Measurements from ENCODE around the gene WDR75. TPM values are rescaled to one million over a fixed set of nuclear protein-coding genes. Genes with fewer than 3 reads are reported as not detected.

WDR75 gene
- total and polyA plus RNA-seq, 2 of the 13 experiments (the other 11 are each of a cell fraction or from before 2014, with no cell fraction given) = 63.0 to 74.1 TPM

- no peak for TF ChIP-seq LRRFIP1 (CRISPR knock-in tag; conservative IDR thresholded peaks at IDR 0.05)
- no peak for TF ChIP-seq ZNF337 (CRISPR knock-in tag; IDR thresholded peaks at IDR 0.05; ENCODE audit: borderline replicate concordance, low read depth)
- no peak for TF ChIP-seq ZFX (CRISPR knock-in tag; IDR thresholded peaks at IDR 0.05; ENCODE audit: low read depth)
- TF ChIP-seq, protein P1, sequence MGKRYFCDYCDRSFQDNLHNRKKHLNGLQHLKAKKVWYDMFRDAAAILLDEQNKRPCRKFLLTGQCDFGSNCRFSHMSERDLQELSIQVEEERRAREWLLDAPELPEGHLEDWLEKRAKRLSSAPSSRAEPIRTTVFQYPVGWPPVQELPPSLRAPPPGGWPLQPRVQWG (CRISPR knock-in tag; IDR thresholded peaks at IDR 0.05; ENCODE audit: borderline replicate concordance, low read depth) = no peak
- no peak for TF ChIP-seq MTERF4 (CRISPR knock-in tag; IDR thresholded peaks at IDR 0.05)
- peak; percentile 83 for TF ChIP-seq STAG1 (CRISPR knock-in tag; IDR thresholded peaks at IDR 0.05)
- TF ChIP-seq CTCF (CRISPR knock-in tag; IDR thresholded peaks at IDR 0.05) = peak; percentile 61
Measured at GRCh38 chr2:189466656-189467055, 25.4 kb downstream of the WDR75 start (continued).
